A673 (cell line): ENCODE measurements around the gene KLHL33. TPM values are rescaled to one million over a fixed set of nuclear protein-coding genes. Genes with fewer than 3 reads are reported as not detected.

ENCODE experiments used
- BruUV-seq: library from RNA; stranded (reverse); fragments of 400-500 nt; replicated peaks from 2 replicates; lab custom pipeline; 2021; lab: Mats Ljungman, UMichigan
- CTCF ChIA-PET: fragments of 300-600 bp; sonication (Branson Sonifier 250); formaldehyde crosslinking; loops from one replicate; lab custom pipeline; 2022; ENCODE audit warnings: antibody characterized with exemption; lab: Charles Lee
- POLR2A ChIA-PET: fragments of 300-600 bp; sonication (Branson Sonifier 250); formaldehyde crosslinking; loops from one replicate; lab custom pipeline; 2022; ENCODE audit warnings: antibody characterized with exemption; ENCODE audit not compliant: low non-redundant PET; lab: Charles Lee
- DNase-seq: peaks from one replicate; pipeline ENCODE4 v3.0.0-alpha.2; 2015; ENCODE audit warnings: low spot score
- H3K27ac ChIP-seq: fragments of 200-600 bp; sonication (generic); 2 replicates; pipeline ENCODE4 v1.5.1; 2016; ENCODE audit warnings: mixed run types, low read depth, mild to moderate bottlenecking, mixed read lengths, antibody characterized with exemption, low read length; ENCODE audit not compliant: poor library complexity, severe bottlenecking
- H3K27me3 ChIP-seq: fragments of 200-600 bp; sonication (generic); replicated peaks from 2 replicates; pipeline ENCODE4 v1.6.1; 2017; ENCODE audit warnings: mixed run types, low read depth, mild to moderate bottlenecking, mixed read lengths, antibody characterized with exemption, low read length; ENCODE audit not compliant: insufficient read depth, poor library complexity
- H3K36me3 ChIP-seq: fragments of 200-600 bp; sonication (generic); 2 replicates; pipeline ENCODE4 v1.6.1; 2016; ENCODE audit warnings: mixed run types, mild to moderate bottlenecking, mixed read lengths, antibody characterized with exemption, low read length; ENCODE audit not compliant: insufficient read depth, poor library complexity, severe bottlenecking
- H3K4me1 ChIP-seq: fragments of 200-600 bp; sonication (generic); 2 replicates; pipeline ENCODE4 v1.6.1; 2017; ENCODE audit warnings: mixed run types, mild to moderate bottlenecking, mixed read lengths, antibody characterized with exemption, low read length; ENCODE audit not compliant: insufficient read depth, poor library complexity, severe bottlenecking
- H3K4me3 ChIP-seq: fragments of 200-600 bp; sonication (generic); 2 replicates; pipeline ENCODE4 v1.5.1; 2016; ENCODE audit warnings: low read depth, mixed run types, mild to moderate bottlenecking, mixed read lengths, low read length; ENCODE audit not compliant: poor library complexity, severe bottlenecking
- H3K9me3 ChIP-seq: fragments of 200-600 bp; sonication (generic); 2 replicates; pipeline ENCODE4 v1.6.1; 2016; ENCODE audit warnings: mixed run types, low read depth, mild to moderate bottlenecking, mixed read lengths, antibody characterized with exemption, low read length; ENCODE audit not compliant: poor library complexity, severe bottlenecking
- CTCF ChIP-seq: fragments of 300-800, 200-600 bp; sonication (generic); conservative IDR thresholded peaks from 2 replicates; pipeline ENCODE4 v1.5.1; 2017; ENCODE audit warnings: low read depth, mild to moderate bottlenecking, antibody characterized with exemption, low read length, moderate library complexity, mixed read lengths
- EZH2 ChIP-seq: fragments of 200-600 bp; sonication (generic); IDR thresholded peaks from 2 replicates; pipeline ENCODE4 v1.6.1; 2017; ENCODE audit warnings: borderline replicate concordance, low read depth, mild to moderate bottlenecking, mixed read lengths, antibody characterized with exemption, low read length; ENCODE audit not compliant: poor library complexity, severe bottlenecking
- intact Hi-C: fragments of 100-400 bp; cut with micrococcal nuclease; formaldehyde crosslinking; loops from one replicate; pipeline ENCODE4 v1.10.0; 2022; ENCODE audit not compliant: unreplicated experiment
- total RNA-seq: library from RNA; stranded (reverse); gene quantifications from 2 replicates; pipeline ENCODE4 v1.2.3, GENCODE V29; 2021

Gene KLHL33
- total RNA-seq, 1 experiment from 2014 or later: 0.04 TPM

GRCh38 chr14:20427231-20428009 lies 8.5 kb downstream of the KLHL33 start:
- no peaks in the 10 kb centered on the region for H3K4me1 ChIP-seq
- no peaks in the 10 kb centered on the region for H3K9me3 ChIP-seq
- H3K27ac ChIP-seq: no peak overlapping the region
- POLR2A ChIA-PET: no interaction called here
- no peak overlapping the region for H3K4me3 ChIP-seq
- no peak for TF ChIP-seq EZH2
- TF ChIP-seq CTCF: no peak
- intact Hi-C loops: no loop called here
- H3K27me3 ChIP-seq: no peaks in the 10 kb centered on the region
- BruUV-seq: no TSS peak
- CTCF ChIA-PET: no interaction called here
- H3K36me3 ChIP-seq: no peaks in the 10 kb centered on the region
- DNase-seq: peak; percentile 48

GRCh38 chr14:20424851-20425250 lies 11.1 kb downstream of the KLHL33 start:
- intact Hi-C loops: no loop called here
- Histone ChIP-seq H3K27me3 (no peaks in the 10 kb centered on the region), H3K4me1 (no peaks in the 10 kb centered on the region), H3K27ac (no peak overlapping the region), H3K4me3 (no peak overlapping the region), H3K9me3 (no peaks in the 10 kb centered on the region), H3K36me3 (no peaks in the 10 kb centered on the region)
- CTCF ChIA-PET: no interaction called here
- POLR2A ChIA-PET: no interaction called here
- no peak for DNase-seq
- TF ChIP-seq CTCF (no peak), EZH2 (no peak)
- no TSS peak for BruUV-seq

GRCh38 chr14:20422886-20423285 lies 13.1 kb downstream of the KLHL33 start:
- DNase-seq: no peak
- TF ChIP-seq CTCF (no peak), EZH2 (no peak)
- BruUV-seq: no TSS peak
- Histone ChIP-seq H3K9me3 (no peaks in the 10 kb centered on the region), H3K4me3 (no peak overlapping the region), H3K36me3 (no peaks in the 10 kb centered on the region), H3K27ac (no peak overlapping the region), H3K4me1 (no peaks in the 10 kb centered on the region), H3K27me3 (no peaks in the 10 kb centered on the region)
- ChIA-PET CTCF (no interaction called here), POLR2A (no interaction called here)
- intact Hi-C loops: no loop called here
